Renal cortex interstitium (tissue), 11 donors: ENCODE data around the gene SLC22A23. TPM values are rescaled to one million over a fixed set of nuclear protein-coding genes. Genes with fewer than 3 reads are reported as not detected.

Experiments
- DNase-seq, 11 donors: peaks; one replicate each; pipeline ENCODE4 v3.0.0-alpha.2; 2013; ENCODE audit warnings: low read depth in 9 of 11, low spot score in 4 of 11; ENCODE audit errors: extremely low read depth in 1 of 11
- polyA plus RNA-seq, 3 donors: library from polyadenylated mRNA; unstranded; fragments of 120-200 nt; gene quantifications; one replicate each; pipeline ENCODE4 v1.2.1, GENCODE V29; 2013; ENCODE audit not compliant: insufficient read length in 3 of 3

SLC22A23 gene
- polyA plus RNA-seq, 3 donors = 11.2 to 15.8 (median 11.7) TPM

DNA sequence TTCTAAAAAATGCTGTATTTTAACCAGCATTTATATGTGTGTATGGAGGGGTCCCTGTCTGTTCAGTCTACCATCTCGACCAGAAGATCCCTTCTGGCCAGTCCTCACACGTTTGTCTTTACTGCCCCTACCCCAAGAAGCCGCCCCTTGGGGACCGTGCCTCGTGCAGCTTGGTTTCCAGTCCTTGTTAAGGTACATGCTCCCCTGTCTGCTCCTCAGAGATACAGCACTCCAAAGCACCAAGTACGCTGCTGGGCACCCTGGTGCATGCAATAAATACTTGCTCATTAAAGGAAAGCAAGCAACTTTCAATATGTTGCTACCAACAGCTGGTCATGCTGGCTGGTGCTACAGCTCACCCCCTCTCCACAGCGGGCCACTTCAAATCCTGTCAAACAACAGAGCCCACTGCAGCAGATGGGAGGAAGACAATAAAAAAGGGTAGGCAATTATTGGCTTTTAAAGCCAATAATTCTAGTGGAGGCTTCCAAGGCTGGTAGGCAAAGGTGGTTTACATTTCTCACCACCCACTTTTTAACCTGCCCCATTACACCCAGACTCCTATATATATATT is 136.5 kb downstream of the SLC22A23 start:
- DNase-seq = no peak

DNA sequence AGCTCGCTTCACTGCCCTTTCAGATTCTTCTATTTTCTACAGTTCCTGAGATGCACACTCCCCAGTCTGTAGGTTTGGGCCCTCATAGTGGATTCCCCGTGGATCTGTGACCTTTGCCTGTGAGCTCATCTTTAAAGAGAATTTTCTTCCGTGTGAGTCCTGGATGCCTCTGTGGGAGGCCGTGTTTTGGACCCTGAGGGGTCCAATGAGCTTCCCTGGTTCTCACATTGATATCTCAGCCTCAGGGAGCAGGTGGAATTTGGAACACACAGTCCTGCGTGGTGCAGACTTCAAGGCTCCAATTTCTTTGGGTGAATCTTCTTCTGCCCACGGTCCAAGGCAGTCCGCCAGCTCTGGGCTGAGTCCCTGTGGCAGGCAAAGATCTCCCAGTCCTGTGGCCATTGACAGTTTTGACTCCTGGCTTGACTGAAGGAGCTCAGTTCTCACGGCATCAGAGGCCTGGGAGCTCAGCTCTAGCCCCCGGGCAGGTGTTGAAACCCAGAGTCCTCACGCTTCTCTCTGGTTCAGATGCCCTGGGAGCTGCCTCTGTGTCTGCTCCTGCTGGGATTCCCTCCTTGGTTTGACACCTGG is 137.1 kb downstream of the SLC22A23 start:
- no peak for DNase-seq

DNA sequence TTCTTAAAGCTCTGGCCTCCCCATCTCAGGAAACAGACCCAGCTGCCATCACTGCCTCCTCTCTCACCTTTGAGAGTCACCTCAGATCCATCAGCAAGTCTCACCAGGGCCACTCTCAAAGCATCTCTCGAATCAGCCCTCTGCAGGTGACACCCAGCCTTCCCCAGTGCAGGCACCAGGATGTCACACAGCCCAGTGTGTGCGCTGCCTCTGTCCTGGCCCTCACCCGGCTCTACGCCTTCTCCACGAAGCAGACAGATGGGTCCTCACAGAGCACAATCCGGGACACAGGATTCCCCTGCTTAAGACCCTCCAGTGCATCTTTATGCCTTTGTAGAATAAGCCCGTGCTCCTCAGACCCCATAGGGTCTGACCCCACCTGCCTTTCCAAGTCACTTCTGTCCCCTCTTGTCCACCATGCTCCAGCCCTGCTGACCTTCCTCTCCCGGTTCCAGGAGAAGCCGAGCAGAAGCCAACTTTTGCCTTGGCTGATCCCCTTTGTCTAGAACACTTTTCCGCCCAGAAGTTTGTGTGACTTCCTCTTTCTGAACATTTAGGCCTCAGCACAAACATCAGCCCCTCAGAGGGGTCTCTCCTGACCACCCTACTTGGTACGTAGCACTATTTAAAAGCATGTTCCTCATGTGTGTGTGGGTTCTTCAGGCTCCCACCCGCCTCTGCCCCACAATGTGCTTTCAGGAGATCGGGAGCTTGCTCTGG is 137.9 kb downstream of the SLC22A23 start:
- no peak for DNase-seq

DNA sequence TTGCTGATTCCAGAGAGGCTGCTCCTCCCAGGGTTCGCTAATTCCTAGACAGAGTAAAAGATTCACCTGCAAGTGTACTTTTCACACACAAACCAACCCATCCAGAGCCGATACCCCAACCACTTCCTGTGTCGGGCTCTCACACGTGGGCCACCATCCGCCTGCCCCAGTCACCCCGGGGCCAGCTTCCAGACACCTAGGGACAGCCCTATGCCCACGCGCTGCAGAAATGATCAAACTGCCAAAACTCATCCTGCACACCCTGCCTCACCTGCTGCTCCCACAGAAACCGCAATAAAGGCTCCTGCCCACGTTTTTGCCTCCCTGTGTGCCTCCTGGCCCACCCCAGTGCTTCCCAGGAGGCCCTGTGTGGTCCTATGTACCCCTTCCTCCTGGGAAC is 138.6 kb downstream of the SLC22A23 start:
- DNase-seq = no peak

DNA sequence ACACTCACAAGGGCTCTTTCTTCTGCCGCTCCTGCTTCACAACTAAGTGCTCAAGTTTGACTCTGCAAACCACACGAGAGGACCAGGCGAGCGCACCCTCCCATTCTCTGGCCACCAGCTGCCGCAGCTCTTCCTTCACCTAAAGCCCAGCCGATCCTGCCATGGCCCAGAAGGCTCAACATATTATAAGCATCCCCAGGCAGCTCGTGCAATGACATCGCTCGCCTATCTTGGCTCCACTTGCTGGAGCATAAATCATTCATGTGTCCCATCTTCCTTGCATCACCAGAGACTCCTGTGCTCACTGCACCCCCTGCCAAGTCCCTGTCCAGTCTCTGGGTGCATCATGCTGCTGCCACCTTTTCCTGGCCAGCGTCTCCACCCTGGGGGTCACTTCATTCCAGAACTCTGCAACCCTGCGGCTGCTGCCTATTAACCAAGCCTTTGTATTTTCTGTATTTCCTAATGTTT is 139.1 kb downstream of the SLC22A23 start:
- no peak for DNase-seq

DNA sequence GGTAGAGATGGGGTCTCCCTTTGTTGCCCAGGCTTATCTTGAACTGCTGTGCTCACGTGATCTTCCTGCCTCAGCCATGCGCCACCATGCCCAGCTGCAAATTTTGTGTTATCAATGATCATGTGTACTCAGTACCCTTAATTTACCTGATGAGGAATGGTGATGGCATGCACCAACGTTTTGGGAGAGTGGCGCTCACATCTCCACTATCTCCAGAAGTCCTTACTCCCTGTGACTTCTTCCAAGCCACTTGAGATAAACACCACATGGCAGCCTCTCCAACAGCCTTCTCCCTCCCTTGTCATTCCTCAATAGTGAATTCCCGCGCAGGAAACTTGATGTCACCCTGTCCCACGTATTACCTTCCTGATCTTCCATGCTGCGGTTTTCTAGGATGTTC is 140.0 kb downstream of the SLC22A23 start:
- DNase-seq = no peak

DNA sequence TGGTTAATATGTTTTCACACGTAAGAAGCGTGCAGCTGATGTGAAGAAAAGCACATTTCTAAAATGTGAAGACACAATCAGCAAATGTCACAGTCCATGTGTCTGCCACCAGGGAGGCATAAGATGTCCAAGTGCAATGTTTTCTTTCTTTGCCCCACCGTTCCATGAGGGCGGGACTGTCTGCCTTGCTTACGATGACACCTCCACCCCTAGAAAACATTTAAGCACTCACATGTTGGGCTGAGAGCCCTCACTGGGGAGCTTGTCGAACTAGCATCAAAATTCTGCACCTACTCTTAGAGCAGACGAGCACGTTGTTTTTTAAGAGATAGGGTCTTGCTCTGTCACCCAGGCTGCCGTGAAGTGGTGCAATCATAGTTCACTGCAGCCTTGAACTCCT is 140.5 kb downstream of the SLC22A23 start:
- DNase-seq = no peak

DNA sequence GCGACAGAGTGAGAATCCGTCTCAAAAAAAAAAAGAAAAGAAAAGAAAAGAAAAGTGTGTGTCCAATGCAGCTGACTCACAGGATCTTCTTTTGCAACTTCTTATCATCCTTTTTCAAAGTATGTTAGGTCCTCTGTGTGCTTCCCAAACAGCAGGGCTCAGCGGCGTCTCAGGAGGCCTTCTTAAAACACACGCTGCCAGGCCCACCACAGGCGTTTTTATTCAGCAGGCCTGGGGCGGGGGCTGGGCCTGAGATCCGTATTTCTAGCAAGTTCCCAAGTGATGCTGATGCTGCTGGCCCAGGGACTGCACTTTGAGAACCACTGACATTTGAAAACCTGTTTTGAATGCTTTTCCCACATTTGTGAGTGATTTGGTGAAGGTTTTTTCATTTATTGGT is 141.0 kb downstream of the SLC22A23 start:
- DNase-seq = no peak

DNA sequence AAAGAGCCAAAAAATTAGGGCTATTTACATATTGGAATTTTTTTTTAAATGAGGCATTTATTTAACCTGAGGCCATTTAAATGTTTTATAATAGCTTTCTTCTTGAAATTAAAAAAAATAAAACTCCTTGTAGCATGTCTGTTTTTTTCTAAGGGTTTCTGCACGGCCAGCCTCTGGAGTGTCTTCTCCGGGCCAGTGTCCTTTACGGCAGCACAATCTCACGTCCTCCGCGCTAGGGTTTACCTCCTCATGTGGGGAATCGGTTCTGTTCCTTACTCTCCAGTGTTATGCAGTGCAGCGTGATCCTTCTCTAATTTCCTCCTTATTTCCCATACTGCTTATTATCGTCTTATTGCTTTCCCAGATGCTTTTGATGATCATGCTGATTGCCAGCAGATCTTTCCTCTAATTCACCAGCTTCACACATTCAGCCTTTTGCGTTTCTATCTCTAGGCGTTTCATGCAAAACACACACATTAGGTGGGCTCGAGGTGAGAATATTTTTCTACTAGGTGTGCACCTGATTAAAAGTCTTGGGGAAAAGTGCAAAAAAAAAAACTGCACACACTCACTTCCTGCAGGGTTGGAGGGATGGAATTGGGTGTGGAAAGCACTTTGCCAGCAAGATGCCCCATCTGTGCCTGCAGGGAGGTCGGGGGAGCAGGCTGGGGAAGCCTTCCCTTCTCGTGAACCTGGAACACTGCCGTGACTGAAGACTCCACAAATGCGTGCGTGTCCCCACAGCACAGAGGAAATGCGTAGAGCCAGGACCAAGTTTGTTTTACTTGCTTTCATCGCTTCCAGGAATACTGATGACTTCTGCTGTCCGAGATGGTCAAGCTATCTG is 142.0 kb downstream of the SLC22A23 start:
- no peak for DNase-seq

DNA sequence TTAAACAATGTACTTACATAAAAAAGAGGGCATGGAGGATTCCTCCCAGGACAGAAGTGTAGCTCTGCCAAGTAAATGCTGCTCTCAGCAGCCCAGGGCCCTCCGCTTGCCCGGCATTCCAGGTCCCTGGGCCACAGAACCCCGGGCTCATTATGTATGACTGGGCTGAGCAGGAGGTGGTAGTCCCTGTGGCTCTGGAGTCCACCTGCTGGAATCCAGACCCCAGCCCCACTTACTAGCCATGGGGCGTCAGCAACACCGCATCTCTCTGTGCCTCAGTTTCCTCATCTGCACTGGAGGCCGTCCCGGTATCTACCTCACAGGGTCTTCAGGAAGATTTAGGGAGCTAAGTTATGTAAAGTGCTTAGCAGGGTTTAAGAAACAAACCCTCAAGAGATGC is 142.7 kb downstream of the SLC22A23 start:
- DNase-seq = no peak

DNA sequence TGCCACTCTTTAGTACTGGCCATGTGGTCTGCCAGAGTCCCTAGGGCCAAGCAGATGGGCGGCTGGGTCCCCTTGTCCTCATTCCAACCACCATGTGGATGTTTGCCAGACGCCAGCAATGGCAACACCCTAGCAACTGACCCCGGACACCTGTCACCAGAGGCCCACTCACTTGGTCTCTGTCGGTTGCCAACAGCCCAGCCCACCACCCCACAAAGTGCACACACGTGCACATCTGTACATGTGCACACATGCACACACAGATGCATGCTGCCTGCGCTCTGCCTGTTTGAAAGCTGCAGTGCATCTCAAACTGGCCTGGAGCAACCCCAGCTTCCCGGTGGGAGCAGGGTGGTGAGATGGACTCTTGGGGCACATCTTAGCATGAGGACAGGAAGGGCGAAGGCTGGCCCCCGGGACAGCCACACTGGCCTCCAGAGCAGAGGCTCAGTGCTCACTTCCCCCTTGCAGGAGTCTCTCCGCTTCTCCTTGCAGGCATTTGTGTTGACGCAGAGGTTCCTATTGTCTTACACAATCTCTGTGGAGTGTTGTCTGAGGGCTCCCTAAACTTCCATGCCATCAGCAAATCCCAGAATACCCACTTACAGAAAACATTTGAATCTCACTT is 144.1 kb downstream of the SLC22A23 start:
- DNase-seq = no peak

DNA sequence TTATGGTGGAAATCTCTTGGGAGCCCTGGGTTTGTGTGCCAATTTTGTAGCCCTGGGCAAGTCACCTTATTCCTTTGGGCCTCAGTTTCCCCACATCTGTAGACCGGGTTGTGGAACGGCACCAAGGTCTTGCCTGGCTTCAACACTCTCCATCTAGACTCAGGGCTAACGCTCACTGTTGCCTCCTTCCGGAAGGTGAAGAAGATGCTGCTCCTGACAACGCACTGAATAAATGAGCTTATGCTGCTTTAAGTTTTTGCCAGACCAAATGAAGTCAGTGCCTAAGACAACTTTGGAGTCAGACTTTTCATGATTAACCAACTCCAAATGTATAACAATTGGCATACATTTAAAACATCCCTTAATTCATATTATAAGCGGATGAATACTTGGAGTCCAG is 145.0 kb downstream of the SLC22A23 start:
- no peak for DNase-seq

DNA sequence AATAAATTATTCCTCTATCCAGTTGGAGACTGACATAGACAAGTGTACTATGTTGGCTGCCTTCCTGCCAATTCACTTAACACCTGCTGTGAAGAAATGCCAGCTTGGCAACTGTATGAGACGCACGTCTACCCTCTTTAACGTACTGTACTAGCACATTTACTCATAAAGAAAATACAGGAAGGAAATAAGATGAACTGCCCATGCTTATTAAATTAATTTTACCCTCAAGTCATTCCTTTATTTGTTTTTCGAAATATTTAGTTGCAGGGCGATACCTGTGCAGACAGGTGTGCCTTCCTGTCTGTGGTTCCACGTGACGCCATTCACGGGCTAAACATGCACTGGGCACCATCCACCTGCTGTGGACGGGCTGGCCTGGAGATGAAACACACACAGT is 146.1 kb downstream of the SLC22A23 start:
- no peak for DNase-seq

DNA sequence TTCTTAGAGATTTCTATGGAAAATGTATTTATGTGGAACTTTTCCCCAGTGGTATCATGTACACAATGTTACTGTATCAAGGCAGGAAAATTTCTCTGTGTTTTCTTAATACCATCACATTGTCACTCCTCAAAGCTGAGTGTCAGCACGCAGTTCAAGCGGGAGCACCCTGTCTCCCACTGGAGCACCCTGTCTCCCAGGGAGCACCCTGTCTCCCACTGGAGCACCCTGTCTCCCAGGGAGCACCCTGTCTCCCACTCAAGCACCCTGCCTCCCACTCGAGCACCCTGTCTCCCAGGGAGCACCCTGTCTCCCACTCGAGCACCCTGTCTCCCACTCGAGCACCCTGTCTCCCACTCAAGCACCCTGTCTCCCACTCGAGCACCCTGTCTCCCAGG is 146.8 kb downstream of the SLC22A23 start:
- DNase-seq = no peak

DNA sequence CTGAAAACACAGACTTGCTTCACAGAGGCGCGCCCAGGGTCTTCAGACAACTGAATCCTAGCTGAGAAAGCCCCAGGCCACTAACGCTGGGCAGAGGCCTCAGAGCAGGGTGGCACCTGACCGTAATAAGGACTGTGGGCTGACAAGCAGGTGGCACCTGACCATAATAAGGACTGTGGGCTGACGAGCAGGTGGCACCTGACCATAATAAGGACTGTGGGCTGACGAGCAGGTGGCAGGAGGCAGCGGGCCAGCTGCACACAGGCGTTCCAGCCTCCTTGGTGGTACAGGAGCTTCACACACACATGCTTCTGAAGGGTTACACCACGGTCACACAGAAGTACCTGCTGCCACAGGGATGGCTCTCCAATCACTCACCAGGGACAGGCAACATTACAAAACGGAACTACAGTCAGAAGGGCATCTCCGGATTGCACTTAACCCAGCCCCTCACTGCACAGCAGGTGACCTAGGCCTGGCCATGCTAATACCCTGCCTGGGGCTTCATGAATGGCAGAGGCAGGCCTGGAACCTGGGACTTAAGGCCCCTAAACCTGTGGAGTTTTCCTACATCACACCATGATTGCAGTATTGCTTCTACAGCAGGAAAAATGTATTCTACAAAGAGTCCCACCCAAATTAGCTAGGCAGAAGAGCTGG is 147.3 kb downstream of the SLC22A23 start:
- no peak for DNase-seq

DNA sequence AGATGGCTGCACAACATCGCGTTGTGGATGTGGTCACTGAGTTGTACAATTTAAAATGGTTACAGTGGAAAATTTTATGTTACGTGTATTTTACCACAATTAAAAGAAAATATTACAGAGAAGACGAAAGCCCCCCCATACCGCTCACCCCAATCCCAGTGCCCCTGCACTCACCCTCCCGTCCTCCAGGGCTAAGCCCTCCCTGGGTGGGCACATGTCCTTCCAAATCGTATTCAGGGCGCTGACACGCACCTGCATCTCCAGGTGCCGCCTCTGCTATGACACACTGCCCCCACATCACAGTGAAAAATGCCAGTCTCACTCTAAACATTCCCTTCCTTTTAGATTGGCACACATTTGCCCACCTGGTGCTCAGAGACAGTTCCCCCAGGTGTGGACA is 148.7 kb downstream of the SLC22A23 start:
- DNase-seq = no peak

DNA sequence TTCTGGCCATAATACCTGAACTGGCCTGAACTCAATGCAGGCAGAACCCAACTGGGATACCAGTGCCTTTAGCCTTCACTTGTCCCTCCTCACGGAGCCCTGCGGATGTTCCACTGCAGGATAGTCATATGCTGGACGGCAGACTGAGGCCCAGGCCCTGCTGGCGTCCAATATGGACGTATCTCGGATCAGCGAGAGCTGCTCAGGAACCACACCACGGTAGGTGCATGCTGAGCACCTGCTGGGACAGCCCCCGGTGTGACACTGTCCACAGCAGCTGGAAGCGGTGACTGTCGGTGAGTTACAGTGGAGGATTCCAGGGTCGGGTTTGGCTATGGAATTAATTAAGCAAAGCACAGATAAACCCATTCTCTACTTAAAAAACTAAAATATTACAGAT is 149.4 kb downstream of the SLC22A23 start:
- DNase-seq = no peak

DNA sequence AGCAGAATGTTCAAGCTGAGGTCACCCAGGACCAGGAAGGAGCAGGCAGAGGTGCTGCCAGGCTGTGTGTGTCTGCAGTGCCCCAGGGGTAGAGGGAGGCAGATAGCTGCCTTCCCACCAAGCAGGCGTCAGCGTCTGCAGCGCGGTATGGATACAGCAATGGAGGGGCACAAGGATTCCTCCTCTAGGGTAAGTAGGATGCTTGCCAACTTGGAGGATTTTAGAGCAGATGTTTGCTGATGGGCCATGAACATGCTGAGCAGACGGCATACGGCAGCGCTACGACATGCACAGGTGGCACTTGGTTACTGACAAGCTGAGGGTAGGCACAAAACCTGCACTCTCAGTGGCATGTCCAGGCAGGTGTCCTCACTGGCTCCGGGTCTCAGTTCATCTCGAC is 150.0 kb downstream of the SLC22A23 start:
- DNase-seq = no peak

DNA sequence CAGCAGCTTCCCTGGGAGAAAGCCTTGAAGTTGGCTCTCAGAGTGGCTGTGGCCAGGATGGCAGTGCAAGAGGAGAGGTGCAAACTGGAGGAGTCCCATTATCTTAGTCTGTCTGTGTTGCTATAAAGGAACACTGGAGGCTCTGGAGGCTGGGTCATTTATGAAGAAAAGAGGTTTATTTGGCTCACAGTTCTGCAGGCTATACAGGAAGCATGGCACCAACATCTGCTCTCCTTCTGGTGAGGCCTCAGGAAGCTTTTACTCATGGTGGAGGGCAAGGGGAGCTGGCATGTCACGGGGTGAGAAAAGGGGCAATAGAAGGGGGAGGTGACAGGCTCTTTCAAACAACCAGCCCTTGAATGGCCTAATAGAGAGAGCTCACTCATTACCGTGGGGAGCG is 151.0 kb downstream of the SLC22A23 start:
- DNase-seq = no peak
